Measurements from ENCODE around the gene GP1BB.

GP1BB gene

GRCh38 chr22:19741053-19741452 is 17.7 kb downstream of the GP1BB start:
- Histone ChIP-seq H3K36me3 (ENCODE audit: control insufficient read depth, insufficient read depth, low read length) (no peaks in the 10 kb centered on the region), H3K79me2 (no peaks in the 10 kb centered on the region), H3K4me2 (ENCODE audit: low read length) (no peak overlapping the region), H3K9ac (no peak overlapping the region), H3K4me3 (ENCODE audit: low read depth, low read length) (no peak overlapping the region), H3K27ac (no peak overlapping the region), H2AFZ (no peak overlapping the region), H3K27me3 (ENCODE audit: control insufficient read depth, insufficient read depth, low read length) (no peaks in the 10 kb centered on the region), H3K4me1 (no peaks in the 10 kb centered on the region), H3K9me3 (ENCODE audit: control insufficient read depth, low read length) (no peaks in the 10 kb centered on the region)
- TF ChIP-seq CTCF (IDR thresholded peaks at IDR 0.05) = no peak

GRCh38 chr22:19742160-19743066 is 19.1 kb downstream of the GP1BB start:
- H3K27me3 ChIP-seq (ENCODE audit: control insufficient read depth, insufficient read depth, low read length) = no peaks in the 10 kb centered on the region
- H3K4me1 ChIP-seq = no peaks in the 10 kb centered on the region
- no peak overlapping the region for H3K4me3 ChIP-seq (ENCODE audit: low read depth, low read length)
- no peak for TF ChIP-seq CTCF (IDR thresholded peaks at IDR 0.05)
- no peak overlapping the region for H3K27ac ChIP-seq
- no peaks in the 10 kb centered on the region for H3K9me3 ChIP-seq (ENCODE audit: control insufficient read depth, low read length)
- no peak overlapping the region for H3K4me2 ChIP-seq (ENCODE audit: low read length)
- H2AFZ ChIP-seq = no peak overlapping the region
- H3K79me2 ChIP-seq = no peaks in the 10 kb centered on the region
- no peak overlapping the region for H3K9ac ChIP-seq
- H3K36me3 ChIP-seq (ENCODE audit: control insufficient read depth, insufficient read depth, low read length) = no peaks in the 10 kb centered on the region

GRCh38 chr22:19743081-19743480 is 19.7 kb downstream of the GP1BB start:
- no peak for TF ChIP-seq CTCF (IDR thresholded peaks at IDR 0.05)
- Histone ChIP-seq H3K9me3 (ENCODE audit: control insufficient read depth, low read length) (no peaks in the 10 kb centered on the region), H3K27ac (no peak overlapping the region), H3K4me1 (no peaks in the 10 kb centered on the region), H3K4me2 (ENCODE audit: low read length) (no peak overlapping the region), H3K36me3 (ENCODE audit: control insufficient read depth, insufficient read depth, low read length) (no peaks in the 10 kb centered on the region), H3K4me3 (ENCODE audit: low read depth, low read length) (no peak overlapping the region), H3K79me2 (no peaks in the 10 kb centered on the region), H3K27me3 (ENCODE audit: control insufficient read depth, insufficient read depth, low read length) (no peaks in the 10 kb centered on the region), H2AFZ (no peak overlapping the region), H3K9ac (no peak overlapping the region)

GRCh38 chr22:19743651-19744050 is 20.3 kb downstream of the GP1BB start:
- Histone ChIP-seq H3K9ac (no peak overlapping the region), H3K4me3 (ENCODE audit: low read depth, low read length) (no peak overlapping the region), H2AFZ (no peak overlapping the region), H3K4me2 (ENCODE audit: low read length) (no peak overlapping the region), H3K4me1 (no peaks in the 10 kb centered on the region), H3K27ac (no peak overlapping the region), H3K9me3 (ENCODE audit: control insufficient read depth, low read length) (no peaks in the 10 kb centered on the region), H3K36me3 (ENCODE audit: control insufficient read depth, insufficient read depth, low read length) (no peaks in the 10 kb centered on the region), H3K27me3 (ENCODE audit: control insufficient read depth, insufficient read depth, low read length) (no peaks in the 10 kb centered on the region), H3K79me2 (no peaks in the 10 kb centered on the region)
- TF ChIP-seq CTCF (IDR thresholded peaks at IDR 0.05) = no peak

All from parathyroid adenoma (tissue), 2 donors.